H1 (cell line): Measurements from ENCODE around the gene NXN. TPM values are rescaled to one million over a fixed set of nuclear protein-coding genes. Genes with fewer than 3 reads are reported as not detected.

Source experiments
- CTCF ChIA-PET: fragments of 300-600 bp; sonication (Branson Sonifier 250); formaldehyde crosslinking; loops from one replicate; lab custom pipeline; 2021; ENCODE audit not compliant: partially characterized antibody; lab: Charles Lee
- POLR2A ChIA-PET: fragments of 300-600 bp; sonication (Branson Sonifier 250); formaldehyde crosslinking; loops from one replicate; lab custom pipeline; 2021; ENCODE audit warnings: inconsistent platforms; ENCODE audit not compliant: partially characterized antibody; lab: Charles Lee
- DNase-seq, 2 experiments: peaks; one replicate each; pipeline versions ENCODE4 v3.0.0 to v3.0.0-alpha.2; 2010 to 2022; ENCODE audit warnings: low spot score in 2 of 2, low read depth in 1 of 2, mixed read lengths in 1 of 2
- FAIRE-seq: peaks from 2 replicates; lab custom pipeline; 2011; peaks lifted over from hg19 to GRCh38; lab: Jason Lieb, UNC
- H2AFZ ChIP-seq: 2 replicates; pipeline ENCODE4 v1.8.1; 2012; ENCODE audit warnings: low read length, inconsistent platforms
- H2AK5ac ChIP-seq: 2 replicates; pipeline ENCODE4 v1.6.1; 2013; ENCODE audit warnings: low read depth, low read length
- H2BK120ac ChIP-seq: replicated peaks from 2 replicates; pipeline ENCODE3; 2013; ENCODE audit warnings: low read depth, low read length, inconsistent platforms
- H2BK12ac ChIP-seq: 2 replicates; pipeline ENCODE4 v1.6.1; 2013; ENCODE audit warnings: low read depth, low read length
- H2BK15ac ChIP-seq: 2 replicates; pipeline ENCODE4 v1.6.1; 2013; ENCODE audit warnings: low read length
- H2BK20ac ChIP-seq: 2 replicates; pipeline ENCODE4 v1.6.1; 2013; ENCODE audit warnings: low read length
- H2BK5ac ChIP-seq: 2 replicates; pipeline ENCODE4 v1.6.1; 2013; ENCODE audit warnings: low read depth, low read length
- H3K14ac ChIP-seq: 2 replicates; pipeline ENCODE4 v1.6.1; 2013; ENCODE audit warnings: inconsistent platforms; ENCODE audit not compliant: insufficient read length
- H3K18ac ChIP-seq: 2 replicates; pipeline ENCODE4 v1.6.1; 2013; ENCODE audit warnings: low read length; ENCODE audit errors: extremely low read depth
- H3K23ac ChIP-seq: 2 replicates; pipeline ENCODE4 v1.6.1; 2013; ENCODE audit warnings: inconsistent platforms; ENCODE audit not compliant: insufficient read length
- H3K23me2 ChIP-seq: 2 replicates; pipeline ENCODE4 v1.6.1; 2013; ENCODE audit warnings: low read depth, low read length
- H3K27ac ChIP-seq: 2 replicates; pipeline ENCODE4 v1.6.1; 2011; ENCODE audit warnings: low read depth, low read length, inconsistent platforms
- H3K27me3 ChIP-seq, 4 experiments: replicated peaks in 1 of 4; 1 replicate in 1 of 4; 2 replicates in 3 of 4; pipeline versions ENCODE4 v1.6.1 to v1.8.1; 2011 to 2013; ENCODE audit warnings: low read length in 3 of 4, mild to moderate bottlenecking in 3 of 4, inconsistent platforms in 2 of 4, mixed read lengths in 2 of 4, moderate library complexity in 1 of 4; ENCODE audit not compliant: control insufficient read depth in 3 of 4, insufficient read depth in 3 of 4; ENCODE audit errors: extremely low read depth in 1 of 4
- H3K36me3 ChIP-seq, 4 experiments: 2 replicates each; pipeline versions ENCODE4 v1.6.1 to v1.8.1; 2011 to 2013; ENCODE audit warnings: mild to moderate bottlenecking in 4 of 4, low read length in 3 of 4, moderate library complexity in 2 of 4, control low read depth in 1 of 4, inconsistent platforms in 1 of 4; ENCODE audit not compliant: insufficient read depth in 4 of 4, control insufficient read depth in 2 of 4
- H3K4ac ChIP-seq: replicated peaks from 2 replicates; pipeline ENCODE3; 2013; ENCODE audit warnings: low read length, low read depth, mixed read lengths, inconsistent platforms; ENCODE audit not compliant: insufficient read length
- H3K4me1 ChIP-seq, 4 experiments: replicated peaks in 1 of 4; 1 replicate in 1 of 4; 2 replicates in 3 of 4; pipeline versions ENCODE4 v1.6.1 to v1.8.1; 2011 to 2013; ENCODE audit warnings: low read length in 3 of 4, inconsistent platforms in 2 of 4, mixed read lengths in 1 of 4; ENCODE audit not compliant: insufficient read depth in 4 of 4, control insufficient read depth in 3 of 4
- H3K4me2 ChIP-seq, 2 experiments: 2 replicates each; pipeline versions ENCODE4 v1.6.1 to v1.8.1; 2011 to 2013; ENCODE audit warnings: low read depth in 2 of 2, low read length in 2 of 2, control low read depth in 1 of 2, inconsistent platforms in 1 of 2, mild to moderate bottlenecking in 1 of 2; ENCODE audit not compliant: insufficient read depth in 1 of 2
- H3K4me3 ChIP-seq, 4 experiments: fragments of 200-600, 300-600 bp in 1 of 4; sonication (generic), shearing (Covaris generic), sonication (Bioruptor Twin) in 1 of 4; 2 replicates each; pipeline versions ENCODE4 v1.5.1 to v1.8.1; 2011 to 2016; ENCODE audit warnings: low read length in 4 of 4, low read depth in 3 of 4, control low read depth in 2 of 4, inconsistent platforms in 2 of 4, mild to moderate bottlenecking in 2 of 4, mixed read lengths in 1 of 4, moderate library complexity in 1 of 4; ENCODE audit not compliant: insufficient read depth in 2 of 4; ENCODE audit errors: extremely low read depth in 1 of 4
- H3K56ac ChIP-seq: replicated peaks from 2 replicates; pipeline ENCODE3; 2013; ENCODE audit warnings: low read depth, mild to moderate bottlenecking, mixed read lengths, low read length, inconsistent platforms; ENCODE audit not compliant: insufficient read length
- H3K79me1 ChIP-seq: 2 replicates; pipeline ENCODE4 v1.6.1; 2013; ENCODE audit warnings: low read depth, low read length, control low read depth
- H3K79me2 ChIP-seq, 2 experiments: 2 replicates each; pipeline versions ENCODE4 v1.6.1 to v1.8.1; 2012 to 2013; ENCODE audit warnings: low read length in 2 of 2, mild to moderate bottlenecking in 2 of 2, inconsistent platforms in 1 of 2; ENCODE audit not compliant: insufficient read depth in 2 of 2, control insufficient read depth in 1 of 2
- H3K9ac ChIP-seq, 4 experiments: replicated peaks in 1 of 4; 1 replicate in 1 of 4; 2 replicates in 3 of 4; pipeline versions ENCODE4 v1.6.1 to v1.8.1; 2011 to 2013; ENCODE audit warnings: low read depth in 3 of 4, low read length in 3 of 4, control low read depth in 2 of 4, mild to moderate bottlenecking in 2 of 4, moderate library complexity in 2 of 4, inconsistent platforms in 1 of 4; ENCODE audit errors: extremely low read depth in 1 of 4
- H3K9me3 ChIP-seq, 2 experiments: 2 replicates each; pipeline versions ENCODE4 v1.6.1 to v1.8.1; 2012 to 2013; ENCODE audit warnings: mild to moderate bottlenecking in 2 of 2, moderate library complexity in 2 of 2, control low read depth in 1 of 2, inconsistent platforms in 1 of 2, low read depth in 1 of 2, low read length in 1 of 2, mixed read lengths in 1 of 2; ENCODE audit not compliant: insufficient read depth in 2 of 2
- H4K20me1 ChIP-seq, 2 experiments: replicated peaks in 1 of 2; 2 replicates each; pipeline versions ENCODE3 to v1.8.1; 2011 to 2013; ENCODE audit warnings: inconsistent platforms in 2 of 2, low read length in 2 of 2, mild to moderate bottlenecking in 1 of 2; ENCODE audit not compliant: insufficient read depth in 2 of 2, control insufficient read depth in 1 of 2
- H4K5ac ChIP-seq: 2 replicates; pipeline ENCODE4 v1.6.1; 2013; ENCODE audit warnings: low read length, low read depth, mixed read lengths, inconsistent platforms; ENCODE audit not compliant: insufficient read length
- H4K8ac ChIP-seq: 2 replicates; pipeline ENCODE4 v1.8.0; 2013; ENCODE audit warnings: mild to moderate bottlenecking, moderate library complexity, low read length, inconsistent platforms; ENCODE audit not compliant: insufficient read depth; ENCODE audit errors: extremely low read depth
- H4K91ac ChIP-seq: replicated peaks from 2 replicates; pipeline ENCODE3; 2013; ENCODE audit warnings: low read length, mixed read lengths, inconsistent platforms; ENCODE audit not compliant: insufficient read length
- CTBP2 ChIP-seq: IDR thresholded peaks from 2 replicates; pipeline ENCODE4 v1.7.0; 2011; ENCODE audit warnings: borderline replicate concordance, mild to moderate bottlenecking, moderate library complexity, mixed read lengths, low read length; ENCODE audit not compliant: insufficient read depth, insufficient read length
- E2F6 ChIP-seq: IDR thresholded peaks from 2 replicates; pipeline ENCODE4 v1.6.1; 2012; ENCODE audit warnings: inconsistent platforms
- EGR1 ChIP-seq: IDR thresholded peaks from 2 replicates; pipeline ENCODE4 v1.6.1; 2011; ENCODE audit warnings: low read depth, low read length, borderline replicate concordance
- KDM5A ChIP-seq: fragments of 200-600 bp; IDR thresholded peaks from 2 replicates; pipeline ENCODE4 v1.7.1; 2012; ENCODE audit warnings: mild to moderate bottlenecking, low read length, inconsistent platforms, mixed read lengths
- POLR2A ChIP-seq, 2 experiments: IDR thresholded peaks; 1 replicate in 1 of 2; 2 replicates in 1 of 2; pipeline ENCODE4 v1.6.1; 2011; ENCODE audit warnings: low read depth in 2 of 2, low read length in 2 of 2, mild to moderate bottlenecking in 2 of 2; ENCODE audit errors: control extremely low read depth in 1 of 2
- RAD21 ChIP-seq, 2 experiments: IDR thresholded peaks in 1 of 2; conservative IDR thresholded peaks in 1 of 2; 2 replicates each; pipeline ENCODE4 v1.6.1; 2011; ENCODE audit warnings: low read depth in 2 of 2, low read length in 2 of 2, improper control_type of control experiment in 1 of 2, inconsistent platforms in 1 of 2, mild to moderate bottlenecking in 1 of 2, moderate library complexity in 1 of 2
- SRF ChIP-seq: IDR thresholded peaks from 2 replicates; pipeline ENCODE4 v1.6.1; 2011; ENCODE audit warnings: mild to moderate bottlenecking, low read depth, low read length, moderate library complexity
- TAF7 ChIP-seq: optimal IDR thresholded peaks from 2 replicates; pipeline ENCODE3; 2011; ENCODE audit warnings: low read depth, mild to moderate bottlenecking, inconsistent platforms, low read length, moderate library complexity, borderline replicate concordance
- ZNF274 ChIP-seq: IDR thresholded peaks from 2 replicates; pipeline ENCODE4 v1.7.0; 2012; ENCODE audit warnings: low read length, borderline replicate concordance; ENCODE audit errors: extremely low read depth
- WGBS, 2 experiments: shearing (Covaris generic) in 1 of 2; methylation state at CpG; one replicate each; pipeline versions ENCODE4 v1.1.6 to v1.1.7; 2013 to 2015; ENCODE audit warnings: low lambda C conversion rate in 2 of 2, mixed read lengths in 2 of 2, inconsistent platforms in 1 of 2, low coverage in 1 of 2, missing lambda C conversion rate in 1 of 2; ENCODE audit not compliant: insufficient replicate concordance in 2 of 2, insufficient coverage in 1 of 2, insufficient read length in 1 of 2; ENCODE audit errors: extremely low coverage in 1 of 2, missing lambda C conversion rate in 1 of 2; 5-methylcytosine and 5-hydroxymethylcytosine counted together
- polyA plus RNA-seq, 7 experiments: library from polyadenylated mRNA; depleted of rRNA in 3 of 7; stranded (reverse) in 5 of 7; unstranded in 2 of 7; fragments of >200 nt in 5 of 7; fragments of 200-250 nt in 2 of 7; gene quantifications; 1 replicate in 5 of 7; 2 replicates in 1 of 7; 4 replicates in 1 of 7; pipeline versions ENCODE4 v1.2.1 to v1.2.3, GENCODE V29; 2011 to 2013; ENCODE audit warnings: missing spikeins in 2 of 7, mixed read lengths in 2 of 7
- total RNA-seq: library from RNA; stranded (reverse); fragmentation: NEBNext Ultra II Directional; extraction: Animal tissue kit (Norgen Biotek cat#: 25700); gene quantifications from 2 replicates; pipeline ENCODE4 v1.2.1, GENCODE V29; 2021

NXN gene
- total and polyA plus RNA-seq, 2 of the 8 experiments (the other 6 are each of a cell fraction or from before 2014, with no cell fraction given), result 94.1 to 107 TPM

- Histone ChIP-seq H3K27ac (no peak overlapping the region), H3K4ac (no peak overlapping the region), H3K9me3 (no peaks in the 10 kb centered on the region), H4K5ac (no peak overlapping the region), H3K4me2 (no peak overlapping the region), H3K27me3 (no peaks in the 10 kb centered on the region), H3K23ac (no peak overlapping the region), H2AK5ac (no peak overlapping the region), H3K4me3 (no peak overlapping the region), H3K4me1 (no peaks in the 10 kb centered on the region; a peak in 1 of 7 replicates), H3K56ac (no peak overlapping the region), H3K18ac (no peak overlapping the region), H2BK12ac (no peak overlapping the region), H3K23me2 (no peaks in the 10 kb centered on the region), H2AFZ (no peak overlapping the region), H3K36me3 (peaks cover 0 to 8% (median 0%) of the 10 kb centered on the region in 4 experiments; a peak in 2 of 8 replicates), H2BK120ac (no peak overlapping the region), H2BK15ac (no peak overlapping the region), H4K8ac (0 out of 2 replicates have a peak overlapping the region, but pooled peaks have one; percentile 51), H3K79me2 (no peaks in the 10 kb centered on the region), H2BK20ac (no peak overlapping the region), H4K91ac (no peak overlapping the region), H3K79me1 (no peaks in the 10 kb centered on the region), H2BK5ac (no peak overlapping the region), H3K14ac (no peak overlapping the region), H3K9ac (no peak overlapping the region), H4K20me1 (peaks cover 0 to 3% of the 10 kb centered on the region in 2 experiments)
- 91% methylated on average over 38 of the region's 57 CpGs; no CpG with 5 or more reads in 1 of the 2 experiments for WGBS, 2 experiments
- no peak for FAIRE-seq
- POLR2A ChIA-PET, result interaction anchor here (1.0 to 1.2 kb wide), 3 partner anchors 9 to 239 kb away, joined by 3 to 6 read pairs (median 4); no protein-coding TSS in a partner anchor
- CTCF ChIA-PET, result interaction anchor here (1.5 to 1.7 kb wide), 3 partner anchors 11 to 45 kb away, joined by 3 to 6 read pairs (median 6); no protein-coding TSS in a partner anchor
- DNase-seq, result no peak
- TF ChIP-seq KDM5A, result no peak
- no peak for TF ChIP-seq ZNF274
- TF ChIP-seq POLR2A (IDR thresholded peaks at IDR 0.05; ENCODE audit: control extremely low read depth in 1 of 2, low read depth in 2 of 2, low read length in 2 of 2), result no peak
- TF ChIP-seq EGR1, result no peak
- TF ChIP-seq RAD21 (IDR thresholded peaks at IDR 0.05 in 1 of 2, conservative IDR thresholded peaks at IDR 0.05 in 1 of 2; ENCODE audit: low read depth in 2 of 2, low read length in 2 of 2), result no peak
- no peak for TF ChIP-seq CTBP2
- TF ChIP-seq TAF7, result no peak
- TF ChIP-seq SRF, result no peak
- no peak for TF ChIP-seq E2F6
Measured at GRCh38 chr17:1011760-1012735, 32.5 kb upstream of the NXN start.
